HCT116 (cell line): ENCODE results near the gene SAPCD2. TPM values are rescaled to one million over a fixed set of nuclear protein-coding genes. Genes with fewer than 3 reads are reported as not detected.
A peak's percentile ranks its signal among the peaks of the same experiment; 100 is the strongest.

ENCODE experiments used
- ATAC-seq: fragments of 200-7000 bp; cut with Tn5 transposase; 2 replicates; pipeline ENCODE4 v1.9.1; 2020; ENCODE audit warnings: mild to moderate bottlenecking, moderate library complexity
- BruUV-seq: library from RNA; stranded (reverse); fragments of 400-500 nt; replicated peaks from 2 replicates; lab custom pipeline; 2021; lab: Mats Ljungman, UMichigan
- CTCF ChIA-PET: fragments of 300-600 bp; sonication (Branson Sonifier 250); formaldehyde crosslinking; loops from one replicate; lab custom pipeline; 2021; ENCODE audit warnings: antibody characterized with exemption; lab: Charles Lee
- POLR2A ChIA-PET: fragments of 300-600, 350-600 bp; sonication (Branson Sonifier 250); formaldehyde crosslinking; loops from one replicate; lab custom pipeline; 2021; ENCODE audit warnings: antibody characterized with exemption; lab: Charles Lee
- RAD21 ChIA-PET, 2 experiments: fragments of 300-600 bp; sonication (Branson Sonifier 250); formaldehyde crosslinking; loops; one replicate each; lab custom pipeline; 2023; ENCODE audit warnings: low total read pairs in 2 of 2; ENCODE audit not compliant: uncharacterized antibody in 2 of 2, unreplicated experiment in 2 of 2, low non-redundant PET in 1 of 2; lab: Charles Lee
- DNase-seq: peaks from one replicate; pipeline ENCODE4 v3.0.0-alpha.2; 2010; ENCODE audit warnings: low read depth, low spot score
- H2AFZ ChIP-seq: fragments of 200-600 bp; shearing (Covaris generic), sonication (generic); 2 replicates; pipeline ENCODE4 v1.6.1; 2017; ENCODE audit warnings: low read depth, mixed run types, mixed read lengths, antibody characterized with exemption, low read length; ENCODE audit not compliant: poor library complexity, severe bottlenecking
- H3K27ac ChIP-seq: 2 replicates; pipeline ENCODE4 v1.5.1; 2012; ENCODE audit warnings: low read depth, low read length
- H3K27me3 ChIP-seq: fragments of 200-600 bp; sonication (generic); 2 replicates; pipeline ENCODE4 v1.6.1; 2016; ENCODE audit warnings: mixed run types, low read length, mixed read lengths; ENCODE audit not compliant: insufficient read depth
- H3K36me3 ChIP-seq, 2 experiments: fragments of 200-500 bp in 1 of 2; fragments of 200-600 bp in 1 of 2; sonication (Bioruptor generic) in 1 of 2; sonication (generic) in 1 of 2; 2 replicates each; pipeline versions ENCODE4 v1.5.1 to v1.6.1; 2014 to 2016; ENCODE audit warnings: low read length in 2 of 2, inconsistent platforms in 1 of 2, mixed read lengths in 1 of 2, mixed run types in 1 of 2; ENCODE audit not compliant: insufficient read depth in 2 of 2, control insufficient read depth in 1 of 2
- H3K4me1 ChIP-seq, 2 experiments: fragments of 200-600 bp in 1 of 2; sonication (generic) in 1 of 2; 2 replicates each; pipeline versions ENCODE4 v1.5.1 to v1.6.1; 2012 to 2017; ENCODE audit warnings: low read length in 2 of 2, inconsistent platforms in 1 of 2, mild to moderate bottlenecking in 1 of 2, mixed read lengths in 1 of 2, mixed run types in 1 of 2, moderate library complexity in 1 of 2; ENCODE audit not compliant: insufficient read depth in 2 of 2, control insufficient read depth in 1 of 2
- H3K4me2 ChIP-seq: fragments of 200-600 bp; sonication (generic); 2 replicates; pipeline ENCODE4 v1.6.1; 2017; ENCODE audit warnings: mixed run types, low read length, mixed read lengths
- H3K4me3 ChIP-seq, 2 experiments: fragments of 200-600 bp in 1 of 2; sonication (generic) in 1 of 2; replicated peaks in 1 of 2; 2 replicates each; pipeline ENCODE4 v1.5.1; 2011 to 2016; ENCODE audit warnings: low read length in 2 of 2, control low read depth in 1 of 2, low read depth in 1 of 2, mild to moderate bottlenecking in 1 of 2, mixed read lengths in 1 of 2, mixed run types in 1 of 2
- H3K79me2 ChIP-seq: fragments of 200-600 bp; sonication (generic); 2 replicates; pipeline ENCODE4 v1.6.1; 2017; ENCODE audit warnings: mild to moderate bottlenecking, mixed run types, low read length, moderate library complexity, mixed read lengths; ENCODE audit not compliant: insufficient read depth
- H3K9ac ChIP-seq: fragments of 200-600 bp; sonication (generic); 2 replicates; pipeline ENCODE4 v1.6.1; 2016; ENCODE audit warnings: low read length, mixed read lengths
- H3K9me2 ChIP-seq: fragments of 200-600 bp; sonication (generic), shearing (Covaris generic); 2 replicates; pipeline ENCODE4 v1.6.1; 2017; ENCODE audit warnings: mixed run types, mild to moderate bottlenecking, moderate library complexity; ENCODE audit not compliant: insufficient read depth
- H3K9me3 ChIP-seq, 2 experiments: fragments of 200-500 bp in 1 of 2; fragments of 200-600 bp in 1 of 2; sonication (Bioruptor generic) in 1 of 2; sonication (generic) in 1 of 2; 2 replicates each; pipeline ENCODE4 v1.6.1; 2014 to 2017; ENCODE audit warnings: low read length in 2 of 2, mixed read lengths in 2 of 2, inconsistent platforms in 1 of 2, low read depth in 1 of 2, mild to moderate bottlenecking in 1 of 2, mixed run types in 1 of 2, moderate library complexity in 1 of 2; ENCODE audit not compliant: control insufficient read depth in 1 of 2, insufficient read depth in 1 of 2
- H4K20me1 ChIP-seq: fragments of 200-600 bp; sonication (generic), shearing (Covaris generic); 2 replicates; pipeline ENCODE4 v1.6.1; 2017; ENCODE audit warnings: mixed run types, mild to moderate bottlenecking, moderate library complexity; ENCODE audit not compliant: insufficient read depth
- CTCF ChIP-seq, 3 experiments: fragments of 200-600 bp in 1 of 3; sonication (generic) in 1 of 3; IDR thresholded peaks in 2 of 3; conservative IDR thresholded peaks in 1 of 3; 2 replicates each; pipeline ENCODE4 v1.5.1; 2012 to 2017; ENCODE audit warnings: low read depth in 2 of 3, low read length in 2 of 3, antibody characterized with exemption in 1 of 3, borderline replicate concordance in 1 of 3, control low read depth in 1 of 3, mild to moderate bottlenecking in 1 of 3, mixed read lengths in 1 of 3, mixed run types in 1 of 3, moderate library complexity in 1 of 3; ENCODE audit not compliant: insufficient read depth in 1 of 3
- POLR2AphosphoS5 ChIP-seq: IDR thresholded peaks from 2 replicates; pipeline ENCODE4 v1.6.1; 2011; ENCODE audit warnings: mild to moderate bottlenecking, low read depth, low read length, moderate library complexity
- TCF7L2 ChIP-seq: IDR thresholded peaks from 2 replicates; pipeline ENCODE4 v1.7.0; 2011; ENCODE audit warnings: borderline replicate concordance, inconsistent platforms; ENCODE audit not compliant: insufficient read depth, insufficient read length; ENCODE audit errors: extremely low read depth
- intact Hi-C: fragments of 100-400 bp; cut with micrococcal nuclease; formaldehyde crosslinking; loops from 2 replicates; pipeline ENCODE4 v1.10.0; 2022
- total RNA-seq: library from RNA; stranded (reverse); gene quantifications from one replicate; pipeline ENCODE4 v1.2.1, GENCODE V29; 2021; ENCODE audit not compliant: unreplicated experiment
- TF ChIP-seq, protein P1 (sequence below): IDR thresholded peaks from 2 replicates; pipeline ENCODE4 v1.6.1; 2012

The SAPCD2 gene
- total RNA-seq, 1 experiment from 2014 or later, result 71.7 TPM

DNA sequence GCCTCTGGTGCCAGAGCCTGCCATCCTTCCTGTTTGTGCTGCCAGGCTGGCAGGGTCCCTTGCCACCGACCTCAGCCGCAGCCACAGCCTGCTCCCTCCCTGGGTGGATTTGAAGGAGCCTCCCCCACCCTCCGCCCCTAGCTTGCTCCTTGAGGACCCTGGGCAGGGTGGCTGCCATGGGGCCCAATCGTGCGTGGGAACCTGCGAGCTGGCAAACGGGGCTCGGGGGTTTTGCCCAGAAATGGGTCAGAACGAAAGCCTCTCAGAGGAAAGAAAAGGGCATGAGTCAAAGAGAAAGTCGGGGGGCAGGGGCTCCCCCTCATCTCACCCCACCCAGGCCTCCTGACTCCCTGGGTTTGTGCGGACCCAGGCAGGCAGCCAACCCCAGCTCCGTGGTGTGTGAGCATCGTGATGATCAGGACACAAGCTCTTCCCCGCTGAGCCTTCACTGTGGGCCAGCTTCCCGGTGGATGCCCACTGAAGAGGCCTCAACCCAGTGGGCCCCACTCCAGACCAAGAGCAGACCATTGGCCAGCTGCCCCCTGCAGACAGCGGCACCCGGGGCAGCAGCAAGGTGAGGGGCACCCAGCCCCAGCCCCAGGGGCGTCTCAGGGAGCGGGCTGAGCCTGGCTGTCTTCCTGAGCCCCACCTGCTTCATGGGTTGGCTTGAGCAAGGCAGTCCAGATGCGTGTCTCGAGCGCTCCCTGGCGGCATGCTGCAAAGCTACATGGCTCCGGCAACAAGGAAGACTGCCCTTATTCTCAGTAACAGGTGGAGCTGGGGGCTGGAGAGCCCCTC is 35.4 kb downstream of the SAPCD2 start:
- RAD21 ChIA-PET, result interaction anchor here (0.9 to 1.9 kb wide), 5 partner anchors 12 to 277 kb away, joined by 3 to 25 read pairs (median 3); partner anchors contain the start of gene LCN8 (in 1 of the 2)

More for the DNA sequence above, 35.4 kb downstream of the SAPCD2 start:
- TF ChIP-seq CTCF (IDR thresholded peaks at IDR 0.05 in 2 of 3, conservative IDR thresholded peaks at IDR 0.05 in 1 of 3; ENCODE audit: borderline replicate concordance in 1 of 3, insufficient read depth in 1 of 3, low read depth in 2 of 3, low read length in 2 of 3) (peak in 2 of 3 experiments; percentile 85 to 96; a peak in 4 of 6 replicates), POLR2AphosphoS5 (peak; percentile 27), TCF7L2 (peak; percentile 0)
- TF ChIP-seq, protein P1, sequence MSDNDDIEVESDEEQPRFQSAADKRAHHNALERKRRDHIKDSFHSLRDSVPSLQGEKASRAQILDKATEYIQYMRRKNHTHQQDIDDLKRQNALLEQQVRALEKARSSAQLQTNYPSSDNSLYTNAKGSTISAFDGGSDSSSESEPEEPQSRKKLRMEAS, result no peak
- intact Hi-C loops, result loop anchor here (1.0 to 5.0 kb wide), 3 partner anchors 87 to 248 kb away; partner anchors contain the start of gene AJM1
- peak; percentile 69 for DNase-seq
- H3K27ac ChIP-seq, result no peak overlapping the region; the same call in 1 of the 2 replicates
- H3K9ac ChIP-seq, result peak overlapping the region; percentile 27; the same call in 1 of the 2 replicates
- ChIA-PET CTCF (interaction anchor here (0.6 to 4.0 kb wide), 33 partner anchors 10 to 251 kb away, joined by 3 to 109 read pairs (median 4); partner anchors contain the start of genes AJM1, C8G, MAN1B1 and NPDC1), POLR2A (interaction anchor here (1.4 kb wide), 1 partner anchor 87 kb away, joined by 9 read pairs; no protein-coding TSS in a partner anchor)
- peak overlapping the region; percentile 70 for H3K4me2 ChIP-seq
- no peaks in the 10 kb centered on the region for H3K79me2 ChIP-seq
- no peaks in the 10 kb centered on the region for H3K27me3 ChIP-seq
- no peaks in the 10 kb centered on the region for H4K20me1 ChIP-seq
- H3K9me2 ChIP-seq, result no peaks in the 10 kb centered on the region
- H3K4me1 ChIP-seq, result peaks cover 9 to 20% of the 10 kb centered on the region in 2 experiments; a peak in 3 of 4 replicates
- BruUV-seq, result no TSS peak
- peaks cover 3 to 7% of the 10 kb centered on the region in 2 experiments; a peak in 2 of 4 replicates for H3K36me3 ChIP-seq
- no peak overlapping the region for H2AFZ ChIP-seq
- peak overlapping the region in 1 of 2 experiments; percentile 22; a peak in 1 of 4 replicates for H3K4me3 ChIP-seq
- H3K9me3 ChIP-seq, result no peaks in the 10 kb centered on the region
- peak; percentile 95 for ATAC-seq
